ENCODE data around the gene BCR. TPM values are rescaled to one million over a fixed set of nuclear protein-coding genes. Genes with fewer than 3 reads are reported as not detected.

Gene BCR
- total and polyA plus RNA-seq, 2 of the 13 experiments (the other 11 are each of a cell fraction or from before 2014, with no cell fraction given), result 19.9 to 33.6 TPM

DNA sequence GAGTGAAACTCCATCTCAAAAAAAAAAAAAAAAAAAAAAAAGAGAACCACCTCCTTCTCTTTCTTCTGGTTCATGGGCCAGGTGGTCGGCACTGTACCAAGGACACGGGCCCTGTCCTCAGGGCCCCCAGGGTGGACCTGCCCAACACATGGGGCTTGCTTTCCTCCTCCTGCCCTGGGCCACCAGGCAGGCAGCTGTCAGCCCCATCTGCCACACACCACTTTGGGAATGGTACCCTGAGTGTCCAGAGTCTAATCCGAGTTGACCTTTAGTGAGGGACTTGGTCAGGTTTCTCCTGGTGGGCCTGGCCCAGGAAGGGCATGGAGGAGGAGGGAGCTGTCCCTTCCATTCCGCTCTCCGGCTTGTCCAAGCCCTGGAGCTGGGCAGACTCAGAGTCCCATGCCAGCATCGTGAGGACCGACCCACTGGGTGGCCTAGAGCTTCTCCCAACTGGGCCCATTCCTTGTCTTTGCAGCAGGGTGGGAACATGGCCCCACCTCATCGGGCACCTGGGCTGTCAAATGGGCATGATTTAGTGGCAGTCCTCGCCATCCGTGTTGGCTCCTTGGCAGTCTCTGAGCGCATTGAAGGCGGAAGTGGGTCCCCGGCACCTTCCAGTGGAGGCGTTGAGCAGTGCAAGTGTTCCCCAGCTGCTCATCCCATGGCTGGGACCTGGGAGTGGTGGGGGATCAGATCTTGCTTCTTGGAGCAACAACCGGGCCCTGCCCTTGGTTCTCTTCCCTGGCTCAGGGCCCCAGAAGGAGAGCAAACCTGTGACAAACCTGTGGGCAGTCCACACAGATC is 94.8 kb downstream of the BCR start:
- FAIRE-seq (no peak), DNase-seq (ENCODE audit: low spot score) (no peak), ATAC-seq (no peak)
- H3K36me3 ChIP-seq (replicated peaks in 1 of 2; ENCODE audit: control insufficient read depth in 1 of 2, insufficient read depth in 2 of 2, low read length in 2 of 2), result peaks cover 22 to 88% of the 10 kb centered on the region in 2 experiments
- H3K79me2 ChIP-seq (ENCODE audit: insufficient read depth, low read length), result no peaks in the 10 kb centered on the region
- in situ Hi-C loops (cut with HindIII; ENCODE audit: extremely low pct_ligation_motif_present, low pct_unique_long_range_greater_than_20kb), result loop anchor here (25.0 kb wide), 1 partner anchor 313 kb away; no protein-coding TSS in a partner anchor
- H2AFZ ChIP-seq (ENCODE audit: low read length), result no peak overlapping the region
- H3K4me1 ChIP-seq (ENCODE audit: insufficient read depth, low read length), result no peaks in the 10 kb centered on the region
- no peak overlapping the region for H3K27ac ChIP-seq (ENCODE audit: extremely low read length, insufficient read depth, low read length)
- ChIA-PET CTCF (ENCODE audit: low intra/inter-chr PET ratio, low total read pairs) (no interaction called here), POLR2A (no interaction called here)
- H4K20me1 ChIP-seq (ENCODE audit: insufficient read depth, low read length), result no peaks in the 10 kb centered on the region
- WGBS (ENCODE audit: low lambda C conversion rate), result 93% methylated on average over 2 of the region's 15 CpGs
- no peaks in the 10 kb centered on the region for H3K9me3 ChIP-seq (ENCODE audit: low read length)
- no peaks in the 10 kb centered on the region for H3K27me3 ChIP-seq (ENCODE audit: control insufficient read depth in 1 of 2, insufficient read depth in 2 of 2, low read length in 2 of 2)
- no peak overlapping the region for H3K4me2 ChIP-seq (ENCODE audit: low read depth, low read length)
- BruUV-seq (replicated peaks), result no TSS peak
- H3K9ac ChIP-seq (ENCODE audit: insufficient read depth, low read depth, low read length), result no peak overlapping the region
- TF ChIP-seq ZNF451 (CRISPR knock-in tag; IDR thresholded peaks at IDR 0.05) (no peak), ZNF468 (CRISPR knock-in tag; IDR thresholded peaks at IDR 0.05) (no peak), HES4 (CRISPR knock-in tag; IDR thresholded peaks at IDR 0.05; ENCODE audit: borderline replicate concordance) (no peak), ZNF282 (IDR thresholded peaks at IDR 0.05; ENCODE audit: partially characterized antibody) (no peak), SRY (CRISPR knock-in tag; IDR thresholded peaks at IDR 0.05) (no peak), EED (CRISPR knock-in tag; IDR thresholded peaks at IDR 0.05) (no peak), ZFP41 (CRISPR knock-in tag; IDR thresholded peaks at IDR 0.05; ENCODE audit: borderline replicate concordance) (no peak), ARID2 (CRISPR knock-in tag; IDR thresholded peaks at IDR 0.05; ENCODE audit: borderline replicate concordance) (no peak), ZFP36 (IDR thresholded peaks at IDR 0.05; ENCODE audit: borderline replicate concordance, low read depth, low read length, partially characterized antibody) (no peak), PRDM15 (CRISPR knock-in tag; IDR thresholded peaks at IDR 0.05) (no peak), SRSF4 (IDR thresholded peaks at IDR 0.05; ENCODE audit: low read depth, low read length, poor library complexity, severe bottlenecking) (no peak), MAFG (CRISPR knock-in tag; IDR thresholded peaks at IDR 0.05) (no peak), PAX8 (CRISPR knock-in tag; IDR thresholded peaks at IDR 0.05; ENCODE audit: borderline replicate concordance) (no peak), TAF15 (IDR thresholded peaks at IDR 0.05; ENCODE audit: low read depth, low read length, poor library complexity, severe bottlenecking) (no peak)
- H3K4me3 ChIP-seq (replicated peaks in 1 of 3; ENCODE audit: insufficient read depth in 1 of 3, low read depth in 2 of 3, low read length in 3 of 3), result no peak overlapping the region
- intact Hi-C loops (cut with micrococcal nuclease; ENCODE audit: unreplicated experiment), result no loop called here
